Fibroblast of pulmonary artery (primary cell): ENCODE results near the gene ADGRG4.

Experiments
- DNase-seq: peaks from one replicate; pipeline ENCODE4 v3.0.0-alpha.2; 2010; ENCODE audit warnings: low read depth
- H3K4me3 ChIP-seq: replicated peaks from 2 replicates; pipeline ENCODE4 v1.5.1; 2011; ENCODE audit warnings: low read depth, mild to moderate bottlenecking, control low read depth, low read length, moderate library complexity
- TF ChIP-seq, protein P1 (sequence below): IDR thresholded peaks from 2 replicates; pipeline ENCODE4 v1.5.1; 2011; ENCODE audit warnings: mild to moderate bottlenecking, control low read depth, low read length, inconsistent platforms; ENCODE audit errors: missing control alignments

Gene ADGRG4

DNA sequence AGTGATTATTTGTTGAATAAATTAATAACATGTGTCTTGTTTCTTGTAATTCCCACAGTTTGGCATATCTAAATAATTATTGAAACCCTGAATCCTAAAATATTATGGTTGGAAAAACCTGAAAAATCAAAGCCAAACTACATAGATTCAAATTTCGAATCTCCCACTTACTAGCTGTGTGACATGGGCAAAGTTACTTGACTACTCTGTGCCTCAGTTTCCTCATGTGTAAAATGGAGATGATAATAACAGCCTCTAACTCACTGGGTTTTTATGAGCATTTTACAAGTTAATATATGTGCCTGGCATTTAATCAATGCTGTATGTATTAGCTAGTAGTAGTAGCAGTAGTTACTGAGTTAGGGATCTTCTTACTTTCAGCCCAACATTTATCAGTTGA lies 152.4 kb downstream of the ADGRG4 start:
- no peak overlapping the region for H3K4me3 ChIP-seq
- no peak for DNase-seq
- TF ChIP-seq, protein P1, sequence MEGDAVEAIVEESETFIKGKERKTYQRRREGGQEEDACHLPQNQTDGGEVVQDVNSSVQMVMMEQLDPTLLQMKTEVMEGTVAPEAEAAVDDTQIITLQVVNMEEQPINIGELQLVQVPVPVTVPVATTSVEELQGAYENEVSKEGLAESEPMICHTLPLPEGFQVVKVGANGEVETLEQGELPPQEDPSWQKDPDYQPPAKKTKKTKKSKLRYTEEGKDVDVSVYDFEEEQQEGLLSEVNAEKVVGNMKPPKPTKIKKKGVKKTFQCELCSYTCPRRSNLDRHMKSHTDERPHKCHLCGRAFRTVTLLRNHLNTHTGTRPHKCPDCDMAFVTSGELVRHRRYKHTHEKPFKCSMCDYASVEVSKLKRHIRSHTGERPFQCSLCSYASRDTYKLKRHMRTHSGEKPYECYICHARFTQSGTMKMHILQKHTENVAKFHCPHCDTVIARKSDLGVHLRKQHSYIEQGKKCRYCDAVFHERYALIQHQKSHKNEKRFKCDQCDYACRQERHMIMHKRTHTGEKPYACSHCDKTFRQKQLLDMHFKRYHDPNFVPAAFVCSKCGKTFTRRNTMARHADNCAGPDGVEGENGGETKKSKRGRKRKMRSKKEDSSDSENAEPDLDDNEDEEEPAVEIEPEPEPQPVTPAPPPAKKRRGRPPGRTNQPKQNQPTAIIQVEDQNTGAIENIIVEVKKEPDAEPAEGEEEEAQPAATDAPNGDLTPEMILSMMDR: no peak

DNA sequence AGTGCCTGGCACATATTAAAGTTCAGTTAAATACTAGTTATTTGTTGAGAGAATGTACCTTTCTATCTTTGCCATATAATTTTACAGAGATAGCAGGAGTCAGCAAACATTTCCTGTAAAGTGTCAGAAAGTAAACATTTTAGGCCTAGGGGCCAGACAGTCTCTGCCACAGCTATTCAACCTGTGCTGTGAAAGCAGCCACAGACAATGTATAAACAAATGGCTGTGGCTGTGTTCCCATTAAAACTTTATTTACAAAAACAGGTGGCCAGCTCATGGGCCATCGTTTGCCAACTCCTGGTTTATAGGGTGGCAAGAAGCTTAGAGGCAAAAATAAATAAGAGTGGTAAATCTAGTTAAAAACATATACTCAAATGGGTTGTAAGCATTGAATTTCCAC lies 153.0 kb downstream of the ADGRG4 start:
- H3K4me3 ChIP-seq: no peak overlapping the region
- no peak for DNase-seq
- TF ChIP-seq, protein P1: no peak

DNA sequence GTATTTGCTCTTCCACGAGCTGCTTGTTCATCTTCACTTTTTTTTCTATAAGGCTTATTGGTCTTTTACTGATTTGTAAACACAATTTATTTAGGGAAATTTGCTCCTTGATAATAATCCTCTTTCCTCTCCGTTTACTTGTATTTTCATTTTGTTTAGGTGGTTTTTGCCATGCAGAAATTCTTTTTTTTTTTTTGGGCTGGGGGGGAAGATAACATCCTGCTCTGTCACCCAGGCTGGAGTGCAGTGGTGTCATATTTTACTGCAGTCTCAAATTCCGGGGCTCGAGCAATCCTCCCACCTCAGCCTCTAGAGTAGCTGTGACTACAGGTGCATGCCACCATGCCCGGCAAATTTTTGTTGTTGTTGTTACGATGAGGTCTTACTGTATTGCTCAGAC lies 155.4 kb downstream of the ADGRG4 start:
- TF ChIP-seq, protein P1: no peak
- H3K4me3 ChIP-seq: no peak overlapping the region
- DNase-seq: no peak

DNA sequence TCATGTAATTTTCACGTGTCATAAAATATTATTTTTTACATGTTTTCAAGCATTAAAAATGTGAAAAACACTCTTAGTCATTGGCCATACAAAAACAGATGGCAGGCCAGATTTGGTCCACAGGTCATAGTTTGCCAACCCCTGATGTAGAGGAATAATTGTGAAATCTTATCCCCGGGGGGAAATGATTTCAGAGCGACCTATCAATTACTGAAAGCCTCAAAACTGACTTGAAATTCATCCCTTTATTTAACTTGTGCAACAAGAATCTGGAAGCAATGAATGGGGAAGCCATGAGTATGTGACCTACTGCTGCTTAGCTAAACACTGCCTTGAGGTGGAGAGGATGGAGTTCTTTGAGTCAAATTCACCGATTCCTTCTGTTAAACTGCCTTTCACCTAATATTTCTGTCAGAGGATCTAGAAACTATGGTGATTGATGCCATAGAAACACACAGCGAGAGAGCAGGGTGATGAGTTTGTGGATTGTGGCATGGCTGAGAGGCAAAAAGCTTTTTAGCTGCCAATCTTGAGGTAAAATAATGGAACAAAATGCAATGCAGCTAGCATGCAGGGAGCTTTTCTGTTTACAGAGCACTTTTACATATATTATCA lies 156.6 kb downstream of the ADGRG4 start:
- TF ChIP-seq, protein P1: no peak
- DNase-seq: no peak
- no peak overlapping the region for H3K4me3 ChIP-seq

DNA sequence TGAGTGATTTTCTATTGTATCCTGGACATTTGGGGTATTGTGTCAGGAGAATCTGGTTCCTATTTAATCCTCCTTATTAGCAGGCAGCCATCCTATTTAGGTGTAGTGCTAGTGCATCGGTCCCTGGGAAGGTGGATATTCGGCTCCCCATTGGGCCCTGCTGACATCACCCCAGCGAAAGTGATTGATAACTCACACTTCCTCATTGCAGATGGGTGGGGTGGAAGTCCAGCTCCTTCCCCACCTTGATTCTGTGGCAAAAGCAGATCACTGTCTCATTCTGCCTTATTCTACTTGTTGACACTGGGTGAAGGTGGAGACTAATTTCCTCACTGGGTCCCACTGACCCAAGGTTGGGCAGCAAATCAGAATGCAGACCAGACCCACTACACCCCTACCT lies 163.8 kb downstream of the ADGRG4 start:
- no peak for DNase-seq
- TF ChIP-seq, protein P1: no peak
- H3K4me3 ChIP-seq: no peak overlapping the region
